Suprapubic skin (tissue), 4 donors: Measurements from ENCODE around the gene TRIM22. TPM values are rescaled to one million over a fixed set of nuclear protein-coding genes. Genes with fewer than 3 reads are reported as not detected.
"Not testable (repeated sequence)": the region's sequence is repeated elsewhere in the genome, so short reads cannot be mapped to it uniquely, and the experiment has no call there.

ENCODE experiments used
- DNase-seq, 2 donors: peaks; one replicate each; pipeline ENCODE4 v3.0.0-alpha.2; 2019; ENCODE audit warnings: low spot score in 2 of 2
- H3K27ac ChIP-seq: fragments of 200-600 bp; sonication (generic); one replicate; pipeline ENCODE4 v1.5.1; 2019
- H3K27me3 ChIP-seq: fragments of 200-600 bp; sonication (generic); one replicate; pipeline ENCODE4 v1.5.1; 2019
- H3K36me3 ChIP-seq: fragments of 200-600 bp; sonication (generic); one replicate; pipeline ENCODE4 v1.5.1; 2019
- H3K4me1 ChIP-seq: fragments of 200-600 bp; sonication (generic); one replicate; pipeline ENCODE4 v1.5.1; 2019
- H3K4me3 ChIP-seq: fragments of 200-600 bp; sonication (generic); one replicate; pipeline ENCODE4 v1.5.1; 2019; ENCODE audit warnings: mild to moderate bottlenecking
- H3K9me3 ChIP-seq: fragments of 200-600 bp; sonication (generic); one replicate; pipeline ENCODE4 v1.5.1; 2019
- EP300 ChIP-seq: sonication (generic); formaldehyde crosslinking; IDR thresholded peaks from one replicate; pipeline ENCODE4 v1.6.1; 2017; ENCODE audit warnings: antibody characterized with exemption
- POLR2A ChIP-seq, 2 donors: fragments of 450-650 bp; IDR thresholded peaks; one replicate each; pipeline ENCODE4 v1.6.1; 2017; ENCODE audit warnings: antibody characterized with exemption in 2 of 2, mild to moderate bottlenecking in 2 of 2, moderate library complexity in 2 of 2
- POLR2AphosphoS5 ChIP-seq, 3 donors: sonication (generic); formaldehyde crosslinking; IDR thresholded peaks; one replicate each; pipeline ENCODE4 v1.6.1; 2017; ENCODE audit warnings: antibody characterized with exemption in 3 of 3
- WGBS: methylation state at CpG from one replicate; pipeline ENCODE4 v1.1.5; 2018; 5-methylcytosine and 5-hydroxymethylcytosine counted together
- total RNA-seq, 4 donors: library from RNA; depleted of rRNA; stranded (reverse); fragments of >200 nt; gene quantifications; one replicate each; pipeline ENCODE4 v1.1.0, GENCODE V29; 2016
- TF ChIP-seq, protein P1 (sequence below), 2 donors: fragments of 200-600 bp in 1 of 2; fragments of 450-650 bp in 1 of 2; sonication (generic) in 1 of 2; IDR thresholded peaks; one replicate each; pipeline ENCODE4 v1.5.1; 2016 to 2019; ENCODE audit warnings: antibody characterized with exemption in 2 of 2, mild to moderate bottlenecking in 1 of 2, moderate library complexity in 1 of 2

The TRIM22 gene
- total RNA-seq, 4 donors from 2014 or later: 8.5 to 20.3 (median 13.6) TPM

DNA sequence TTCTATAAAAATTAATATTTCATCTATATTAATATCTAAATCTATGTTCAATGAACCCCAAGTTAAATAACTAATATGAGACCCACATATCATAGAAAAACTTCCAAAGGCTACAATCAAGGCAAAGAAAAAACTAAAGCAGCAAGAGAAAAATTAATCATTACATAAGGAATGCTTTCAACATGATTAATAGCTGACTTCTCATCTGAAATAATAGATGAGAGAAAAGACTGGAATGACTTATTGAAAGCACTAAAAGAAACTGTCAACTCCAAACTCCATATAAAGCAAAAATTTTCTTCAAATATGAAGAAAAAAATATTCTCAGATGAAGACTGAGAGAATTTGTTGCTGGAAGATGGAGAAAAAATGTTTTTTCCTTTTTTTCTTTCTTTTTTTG lies 17.8 kb upstream of the TRIM22 start:
- TF ChIP-seq POLR2A (IDR thresholded peaks at IDR 0.05): no peak
- TF ChIP-seq, protein P1, sequence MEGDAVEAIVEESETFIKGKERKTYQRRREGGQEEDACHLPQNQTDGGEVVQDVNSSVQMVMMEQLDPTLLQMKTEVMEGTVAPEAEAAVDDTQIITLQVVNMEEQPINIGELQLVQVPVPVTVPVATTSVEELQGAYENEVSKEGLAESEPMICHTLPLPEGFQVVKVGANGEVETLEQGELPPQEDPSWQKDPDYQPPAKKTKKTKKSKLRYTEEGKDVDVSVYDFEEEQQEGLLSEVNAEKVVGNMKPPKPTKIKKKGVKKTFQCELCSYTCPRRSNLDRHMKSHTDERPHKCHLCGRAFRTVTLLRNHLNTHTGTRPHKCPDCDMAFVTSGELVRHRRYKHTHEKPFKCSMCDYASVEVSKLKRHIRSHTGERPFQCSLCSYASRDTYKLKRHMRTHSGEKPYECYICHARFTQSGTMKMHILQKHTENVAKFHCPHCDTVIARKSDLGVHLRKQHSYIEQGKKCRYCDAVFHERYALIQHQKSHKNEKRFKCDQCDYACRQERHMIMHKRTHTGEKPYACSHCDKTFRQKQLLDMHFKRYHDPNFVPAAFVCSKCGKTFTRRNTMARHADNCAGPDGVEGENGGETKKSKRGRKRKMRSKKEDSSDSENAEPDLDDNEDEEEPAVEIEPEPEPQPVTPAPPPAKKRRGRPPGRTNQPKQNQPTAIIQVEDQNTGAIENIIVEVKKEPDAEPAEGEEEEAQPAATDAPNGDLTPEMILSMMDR (IDR thresholded peaks at IDR 0.05): no peak
- TF ChIP-seq POLR2AphosphoS5 (IDR thresholded peaks at IDR 0.05): no peak
- no peak for TF ChIP-seq EP300
- Histone ChIP-seq H3K4me1 (no peaks in the 10 kb centered on the region), H3K36me3 (peaks cover 30% of the 10 kb centered on the region), H3K27ac (no peak overlapping the region), H3K4me3 (no peak overlapping the region), H3K27me3 (no peaks in the 10 kb centered on the region), H3K9me3 (no peaks in the 10 kb centered on the region)
- no peak for DNase-seq

DNA sequence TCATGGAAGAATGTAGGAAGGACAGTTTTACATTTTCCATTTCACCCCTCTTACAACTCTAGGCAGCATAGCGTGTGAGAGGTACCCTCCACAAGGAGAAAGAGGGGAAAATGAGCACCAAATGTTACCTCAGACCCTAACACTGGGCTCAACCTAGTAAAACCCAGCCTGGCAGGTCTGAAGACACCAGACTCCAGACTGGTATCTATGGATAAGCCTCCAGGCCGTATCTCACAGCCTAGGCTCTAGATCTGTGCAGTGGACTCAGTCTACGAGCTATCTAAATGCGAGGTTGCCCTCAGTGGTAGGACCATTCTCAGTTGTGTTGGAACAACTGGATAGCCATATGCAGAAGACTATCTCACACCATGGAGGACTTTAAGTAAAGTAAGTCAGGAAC lies 15.2 kb upstream of the TRIM22 start:
- WGBS: 97% methylated on average over 4 of the region's 4 CpGs
- no peak for DNase-seq
- Histone ChIP-seq H3K9me3 (no peaks in the 10 kb centered on the region), H3K4me3 (no peak overlapping the region), H3K27me3 (no peaks in the 10 kb centered on the region), H3K27ac (no peak overlapping the region), H3K36me3 (peaks cover 33% of the 10 kb centered on the region), H3K4me1 (no peaks in the 10 kb centered on the region)
- TF ChIP-seq POLR2A (IDR thresholded peaks at IDR 0.05): no peak
- TF ChIP-seq, protein P1 (IDR thresholded peaks at IDR 0.05): no peak
- no peak for TF ChIP-seq EP300
- TF ChIP-seq POLR2AphosphoS5 (IDR thresholded peaks at IDR 0.05): no peak

DNA sequence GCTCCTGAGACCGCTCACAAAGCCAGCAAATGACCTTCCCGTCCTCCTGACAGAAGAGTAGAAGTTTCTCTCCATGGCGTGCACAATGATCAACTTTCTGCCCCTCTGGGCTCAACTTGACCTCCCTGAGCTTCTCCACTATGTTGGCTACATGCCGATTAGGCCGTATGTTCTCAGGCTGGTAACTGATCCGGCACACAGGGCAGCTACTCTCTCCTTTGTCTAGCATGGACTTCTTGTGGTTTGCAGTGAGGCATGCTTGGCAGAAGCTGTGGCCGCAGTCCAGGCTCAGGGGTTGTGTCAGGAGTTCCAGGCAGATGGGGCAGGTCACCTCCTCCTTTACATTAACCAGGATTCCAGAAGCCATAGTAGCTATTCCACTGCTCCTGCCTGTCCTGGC lies 9.8 kb upstream of the TRIM22 start:
- WGBS: 94% methylated on average over 7 of the region's 7 CpGs
- Histone ChIP-seq H3K4me1 (peaks cover 13% of the 10 kb centered on the region), H3K27me3 (no peaks in the 10 kb centered on the region), H3K4me3 (no peak overlapping the region), H3K27ac (no peak overlapping the region), H3K9me3 (no peaks in the 10 kb centered on the region), H3K36me3 (peaks cover 24% of the 10 kb centered on the region)
- TF ChIP-seq, protein P1 (IDR thresholded peaks at IDR 0.05): no peak
- TF ChIP-seq POLR2A (IDR thresholded peaks at IDR 0.05): no peak
- TF ChIP-seq EP300: no peak
- no peak for TF ChIP-seq POLR2AphosphoS5 (IDR thresholded peaks at IDR 0.05)
- no peak for DNase-seq

DNA sequence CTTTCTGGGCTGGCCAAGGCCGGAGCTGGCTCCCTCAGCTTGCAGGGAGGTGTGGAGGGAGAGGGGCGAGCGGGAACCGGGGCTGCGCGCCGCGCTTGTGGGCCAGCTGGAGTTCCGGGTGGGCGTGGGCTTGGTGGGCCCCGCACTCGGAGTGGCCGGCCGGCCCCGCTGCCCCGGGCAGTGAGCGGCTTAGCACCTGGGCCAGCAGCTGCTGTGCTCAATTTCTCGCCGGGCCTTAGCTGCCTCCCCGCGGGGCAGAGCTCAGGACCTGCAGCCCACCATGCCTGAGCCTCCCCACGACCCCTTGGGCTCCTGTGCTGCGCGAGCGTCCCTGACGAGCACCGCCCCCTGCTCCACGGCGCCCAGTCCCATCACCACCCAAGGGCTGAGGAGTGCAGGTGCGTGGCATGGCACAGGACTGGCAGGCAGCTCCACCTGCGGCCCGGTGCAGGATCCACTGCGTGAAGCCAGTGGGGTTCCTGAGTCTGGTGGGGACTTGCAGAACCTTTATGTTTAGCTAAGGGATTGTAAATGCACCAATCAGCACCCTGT lies 6.6 kb upstream of the TRIM22 start:
- DNase-seq, H3K27ac ChIP-seq, H3K27me3 ChIP-seq, H3K9me3 ChIP-seq, H3K4me3 ChIP-seq: not testable (repeated sequence)
- Histone ChIP-seq H3K36me3 (peaks cover 18% of the 10 kb centered on the region), H3K4me1 (peaks cover 18% of the 10 kb centered on the region)
- 100% methylated on average over 6 of the region's 33 CpGs for WGBS

DNA sequence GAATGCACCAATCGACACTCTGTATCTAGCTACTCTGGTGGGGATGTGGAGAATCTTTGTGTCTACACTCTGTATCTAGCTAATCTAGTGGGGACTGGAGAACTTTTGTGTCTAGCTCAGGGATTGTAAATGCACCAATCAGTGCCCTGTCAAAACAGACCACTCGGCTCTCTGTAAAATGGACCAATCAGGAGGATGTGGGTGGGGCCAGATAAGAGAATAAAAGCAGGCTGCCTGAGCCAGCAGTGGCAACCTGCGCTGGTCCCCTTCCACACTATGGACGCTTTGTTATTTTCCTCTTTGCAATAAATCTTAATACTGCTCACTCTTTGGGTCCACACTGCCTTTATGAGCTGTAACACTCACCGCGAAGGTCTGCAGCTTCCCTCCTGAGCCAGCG lies 6.0 kb upstream of the TRIM22 start:
- DNase-seq, H3K27me3 ChIP-seq, H3K9me3 ChIP-seq: not testable (repeated sequence)
- WGBS: 73% methylated on average over 7 of the region's 7 CpGs
- Histone ChIP-seq H3K4me1 (peaks cover 21% of the 10 kb centered on the region), H3K27ac (peak overlapping the region; percentile 90), H3K36me3 (peaks cover 11% of the 10 kb centered on the region), H3K4me3 (peak overlapping the region; percentile 53)

DNA sequence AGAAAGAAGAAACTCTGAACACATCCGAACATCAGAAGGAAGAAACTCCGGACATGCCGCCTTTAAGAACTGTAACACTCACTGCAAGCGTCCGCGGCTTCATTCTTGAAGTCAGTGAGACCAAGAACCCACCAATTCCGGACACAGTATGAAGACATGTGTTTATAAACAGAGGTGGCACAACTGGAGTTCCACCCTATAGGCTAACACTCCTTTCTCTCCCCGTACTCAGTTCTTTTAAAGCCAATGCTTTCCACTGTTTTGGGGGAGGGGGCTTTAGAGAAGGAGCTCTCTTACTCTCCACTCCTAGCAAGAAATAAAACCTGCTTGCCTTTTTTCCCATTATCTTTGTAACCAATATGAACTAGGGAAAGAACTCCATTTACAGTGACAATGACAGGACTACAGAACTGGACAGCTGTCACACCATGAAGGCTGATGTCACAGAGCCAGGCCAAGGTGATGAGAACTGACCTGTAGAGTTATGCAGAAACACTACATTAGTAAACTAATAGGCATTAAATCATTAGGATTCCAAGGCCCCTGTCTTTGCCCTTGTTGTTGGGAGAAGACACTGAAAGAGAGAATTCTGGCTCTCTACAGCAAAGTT lies 5.4 kb upstream of the TRIM22 start:
- TF ChIP-seq POLR2A (IDR thresholded peaks at IDR 0.05) (no peak), EP300 (no peak), POLR2AphosphoS5 (IDR thresholded peaks at IDR 0.05) (no peak)
- TF ChIP-seq, protein P1 (IDR thresholded peaks at IDR 0.05): no peak

More for the DNA sequence above, 5.4 kb upstream of the TRIM22 start:
- 43% methylated on average over 8 of the region's 8 CpGs for WGBS
- Histone ChIP-seq H3K9me3 (no peaks in the 10 kb centered on the region), H3K36me3 (peaks cover 8% of the 10 kb centered on the region), H3K4me1 (peaks cover 26% of the 10 kb centered on the region), H3K27ac (peak overlapping the region; percentile 90), H3K27me3 (no peaks in the 10 kb centered on the region), H3K4me3 (peak overlapping the region; percentile 53)
- no peak for DNase-seq
